ENCODE results near the gene CACHD1.

GRCh38 chr1:64654519-64655341 lies 184.8 kb downstream of the CACHD1 start:
- no peak for TF ChIP-seq POLR2A (IDR thresholded peaks at IDR 0.05)
- TF ChIP-seq CTCF (IDR thresholded peaks at IDR 0.05 in 4 of 5, conservative IDR thresholded peaks at IDR 0.05 in 1 of 5) = no peak

All from gastrocnemius medialis (tissue), 4 donors.